Naive thymus-derived CD4-positive, alpha-beta T cell (primary cell): Measurements from ENCODE around the gene RINL. TPM values are rescaled to one million over a fixed set of nuclear protein-coding genes. Genes with fewer than 3 reads are reported as not detected.

ENCODE experiments used
- ATAC-seq: fragments of 150-1000 bp; cut with Tn5 transposase; 2 replicates; pipeline ENCODE4 v1.10.0; 2021; ENCODE audit warnings: mild to moderate bottlenecking, moderate library complexity
- CTCF ChIA-PET: fragments of 350-600 bp; sonication (Branson Sonifier 250); formaldehyde crosslinking; loops from one replicate; lab custom pipeline; 2021; ENCODE audit warnings: antibody characterized with exemption; lab: Charles Lee
- POLR2A ChIA-PET: fragments of 350-600 bp; sonication (Branson Sonifier 250); formaldehyde crosslinking; loops from one replicate; lab custom pipeline; 2021; ENCODE audit warnings: antibody characterized with exemption, inconsistent platforms; lab: Charles Lee
- DNase-seq, 9 donors: peaks; one replicate each; pipeline versions ENCODE4 v3.0.0 to v3.0.0-alpha.2; 2020 to 2022; ENCODE audit warnings: mixed read lengths in 1 of 9
- H3K27ac ChIP-seq: one replicate; pipeline ENCODE4 v1.7.0; 2013; ENCODE audit warnings: mild to moderate bottlenecking, low read depth, low read length, moderate library complexity
- H3K27me3 ChIP-seq, 2 donors: one replicate each; pipeline ENCODE4 v1.7.0; 2013; ENCODE audit warnings: low read length in 2 of 2, mild to moderate bottlenecking in 2 of 2, moderate library complexity in 2 of 2; ENCODE audit not compliant: control insufficient read depth in 2 of 2, insufficient read depth in 2 of 2
- H3K36me3 ChIP-seq, 3 experiments: 1 replicate in 2 of 3; 2 replicates in 1 of 3; pipeline ENCODE4 v1.7.0; 2013; ENCODE audit warnings: low read length in 3 of 3, mild to moderate bottlenecking in 3 of 3, moderate library complexity in 1 of 3; ENCODE audit not compliant: insufficient read depth in 3 of 3, control insufficient read depth in 2 of 3
- H3K4me1 ChIP-seq, 2 donors: one replicate each; pipeline ENCODE4 v1.7.0; 2013; ENCODE audit warnings: low read length in 2 of 2, mild to moderate bottlenecking in 2 of 2, moderate library complexity in 1 of 2; ENCODE audit not compliant: control insufficient read depth in 2 of 2, insufficient read depth in 2 of 2
- H3K4me3 ChIP-seq: 2 replicates; pipeline ENCODE4 v1.7.0; 2013; ENCODE audit warnings: mild to moderate bottlenecking, low read length
- H3K9me3 ChIP-seq, 3 experiments: 1 replicate in 2 of 3; 2 replicates in 1 of 3; pipeline ENCODE4 v1.7.0; 2013; ENCODE audit warnings: low read length in 3 of 3; ENCODE audit not compliant: control insufficient read depth in 2 of 3
- H3K27ac Mint-ChIP-seq, 9 donors: one replicate each; pipeline ENCODE4 v1.8.0; 2020 to 2022; ENCODE audit warnings: mixed read lengths in 9 of 9, mild to moderate bottlenecking in 8 of 9, moderate library complexity in 5 of 9, inconsistent platforms in 2 of 9
- H3K27me3 Mint-ChIP-seq, 5 donors: one replicate each; pipeline ENCODE4 v1.8.0; 2021 to 2022; ENCODE audit warnings: mixed read lengths in 5 of 5, mild to moderate bottlenecking in 1 of 5
- H3K36me3 Mint-ChIP-seq, 5 donors: one replicate each; pipeline ENCODE4 v1.8.0; 2020 to 2022; ENCODE audit warnings: mixed read lengths in 5 of 5, mild to moderate bottlenecking in 3 of 5, inconsistent platforms in 1 of 5
- H3K4me1 Mint-ChIP-seq, 7 donors: one replicate each; pipeline ENCODE4 v1.8.0; 2020 to 2022; ENCODE audit warnings: mixed read lengths in 7 of 7, mild to moderate bottlenecking in 3 of 7, inconsistent platforms in 1 of 7
- H3K4me3 Mint-ChIP-seq, 10 donors: one replicate each; pipeline ENCODE4 v1.8.0; 2020 to 2022; ENCODE audit warnings: mild to moderate bottlenecking in 10 of 10, mixed read lengths in 10 of 10, moderate library complexity in 6 of 10, inconsistent platforms in 2 of 10
- H3K9me3 Mint-ChIP-seq, 11 donors: one replicate each; pipeline ENCODE4 v1.8.0; 2020 to 2022; ENCODE audit warnings: mixed read lengths in 11 of 11, mild to moderate bottlenecking in 4 of 11, inconsistent platforms in 1 of 11, moderate library complexity in 1 of 11
- intact Hi-C, 2 donors: fragments of 100-400 bp; cut with micrococcal nuclease; formaldehyde crosslinking; loops; one replicate each; pipeline ENCODE4 v1.15.1; 2023
- polyA plus RNA-seq, 2 donors: library from polyadenylated mRNA; unstranded; fragments of 300-500 nt; fragmentation: Illumina TruSeq; gene quantifications; one replicate each; pipeline ENCODE4 v1.2.3, GENCODE V29; 2021
- total RNA-seq, 6 experiments: library from RNA in 5 of 6; stranded (reverse) in 5 of 6; gene quantifications; 1 replicate in 5 of 6; 2 replicates in 1 of 6; pipeline ENCODE4 v1.2.3 and lab custom pipeline; 2021 to 2026

The RINL gene
- total and polyA plus RNA-seq, 7 experiments from 2014 or later: 32.8 to 75.9 (median 49.5) TPM

- peak overlapping the region; percentile 77 for H3K27ac ChIP-seq
- CTCF ChIA-PET: interaction anchor here (2.1 to 3.2 kb wide), 3 partner anchors 17 to 59 kb away, joined by 6 to 20 read pairs (median 7); no protein-coding TSS in a partner anchor
- H3K27me3 Mint-ChIP-seq: no peaks in the 10 kb centered on the region
Observed at GRCh38 chr19:38870612-38871011, 7.5 kb downstream of the RINL start.

GRCh38 chr19:38869836-38870607, 8.1 kb downstream of the RINL start:
- peaks cover 0 to 14% (median 0%) of the 10 kb centered on the region in 3 experiments for H3K36me3 ChIP-seq
- H3K9me3 Mint-ChIP-seq: peaks cover 0 to 2% (median 0%) of the 10 kb centered on the region in 11 donors
- H3K9me3 ChIP-seq: no peaks in the 10 kb centered on the region
- DNase-seq: peak; percentile 90 to 96 (median 94)
- peak overlapping the region; percentile 84 to 94 (median 91) for H3K4me3 Mint-ChIP-seq
- H3K4me1 Mint-ChIP-seq: peaks cover 26 to 63% (median 41%) of the 10 kb centered on the region in 7 donors
- ChIA-PET CTCF (interaction anchor here (0.5 to 3.2 kb wide), 11 partner anchors 8 to 472 kb away, joined by 3 to 20 read pairs (median 5); partner anchors contain the start of genes MRPS12, RINL and SARS2), POLR2A (interaction anchor here (0.6 to 19.2 kb wide), 14 partner anchors 8 to 719 kb away, joined by 3 to 317 read pairs (median 4); partner anchors contain the start of genes ECH1, FAM98C, HNRNPL and MRPS12)
- H3K27ac Mint-ChIP-seq: peak overlapping the region; percentile 73 to 97 (median 88)
- H3K36me3 Mint-ChIP-seq: peaks cover 4 to 30% (median 6%) of the 10 kb centered on the region in 5 donors
- peaks cover 26 to 31% of the 10 kb centered on the region in 2 donors for H3K4me1 ChIP-seq
- peak overlapping the region; percentile 77 for H3K27ac ChIP-seq
- no peaks in the 10 kb centered on the region for H3K27me3 Mint-ChIP-seq
- H3K4me3 ChIP-seq: peak overlapping the region; percentile 85
- intact Hi-C loops: loop anchor here (1.0 to 5.0 kb wide), 13 partner anchors 8 to 467 kb away; partner anchors contain the start of genes ECH1 (in 2 of the 2), RINL (in 2 of the 2), FAM98C (in 1 of the 2) and NFKBIB (in 1 of the 2)
- peak; percentile 98 for ATAC-seq
- H3K27me3 ChIP-seq: no peaks in the 10 kb centered on the region

More at GRCh38 chr19:38870612-38871011, 7.5 kb downstream of the RINL start:
- DNase-seq (no peak), ATAC-seq (no peak)
- intact Hi-C loops: loop anchor here (1.0 to 5.0 kb wide), 6 partner anchors 8 to 467 kb away; partner anchors contain the start of genes RINL (in 2 of the 2), FAM98C (in 1 of the 2), NFKBIB (in 1 of the 2) and SIRT2 (in 1 of the 2)
- peaks cover 0 to 14% (median 0%) of the 10 kb centered on the region in 3 experiments for H3K36me3 ChIP-seq
- H3K9me3 ChIP-seq: no peaks in the 10 kb centered on the region
- peaks cover 4 to 27% (median 6%) of the 10 kb centered on the region in 5 donors for H3K36me3 Mint-ChIP-seq
- POLR2A ChIA-PET: interaction anchor here (0.6 to 19.2 kb wide), 9 partner anchors 8 to 720 kb away, joined by 3 to 317 read pairs (median 4); partner anchors contain the start of genes ECH1, HNRNPL, MRPS12 and PSMD8
- peak overlapping the region; percentile 73 to 93 (median 85) for H3K27ac Mint-ChIP-seq
- H3K9me3 Mint-ChIP-seq: no peaks in the 10 kb centered on the region
- peak overlapping the region; percentile 85 for H3K4me3 ChIP-seq
- H3K4me1 Mint-ChIP-seq: peaks cover 20 to 58% (median 36%) of the 10 kb centered on the region in 7 donors
- H3K27me3 ChIP-seq: no peaks in the 10 kb centered on the region
- peaks cover 20 to 25% of the 10 kb centered on the region in 2 donors for H3K4me1 ChIP-seq
- peak overlapping the region; percentile 71 to 94 (median 90) for H3K4me3 Mint-ChIP-seq

DNA sequence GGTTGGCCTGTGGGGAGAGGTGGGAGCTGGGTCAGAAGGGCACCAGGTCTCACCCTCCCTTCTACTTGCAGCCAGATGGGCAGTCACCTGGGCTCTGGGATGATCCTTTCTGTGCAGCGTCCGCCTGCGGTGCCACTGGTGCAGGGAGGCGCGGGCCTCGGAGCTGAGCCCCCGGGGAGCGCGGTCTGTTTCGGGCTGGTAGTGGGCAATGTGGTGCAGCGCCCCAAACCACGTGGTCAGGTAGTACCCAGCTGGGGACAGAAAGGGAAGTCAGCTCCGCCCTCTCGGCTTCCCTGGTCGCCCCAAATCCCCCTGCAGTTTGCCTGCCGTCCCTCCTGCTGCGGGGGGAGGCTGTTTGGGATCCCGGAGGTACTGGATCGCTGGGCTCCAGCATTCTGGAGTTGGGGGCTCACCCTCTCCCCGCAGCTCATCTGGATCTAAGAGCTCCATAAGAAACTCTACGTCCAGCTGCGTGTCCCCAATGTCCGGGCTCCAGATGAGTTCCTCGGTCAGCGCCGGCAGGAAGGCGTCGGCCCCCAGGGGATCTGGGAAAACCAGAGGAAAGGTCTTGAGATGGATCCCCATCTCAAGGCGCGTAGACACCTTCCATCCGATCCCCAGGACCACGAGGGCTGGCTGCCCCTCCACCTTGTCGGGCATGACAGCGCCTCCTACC, 8.8 kb downstream of the RINL start:
- ChIA-PET POLR2A (interaction anchor here (0.6 to 19.2 kb wide), 13 partner anchors 9 to 466 kb away, joined by 3 to 317 read pairs (median 5); partner anchors contain the start of genes ECH1, FAM98C, HNRNPL and MRPS12), CTCF (interaction anchor here (0.5 to 3.2 kb wide), 15 partner anchors 9 to 472 kb away, joined by 3 to 20 read pairs (median 4); partner anchors contain the start of genes MRPS12, RINL and SARS2)
- Histone ChIP-seq H3K36me3 (peaks cover 0 to 14% (median 0%) of the 10 kb centered on the region in 3 experiments), H3K4me1 (peaks cover 32 to 38% of the 10 kb centered on the region in 2 donors), H3K27me3 (no peaks in the 10 kb centered on the region), H3K27ac (peak overlapping the region; percentile 77), H3K9me3 (no peaks in the 10 kb centered on the region), H3K4me3 (peak overlapping the region; percentile 85)
- Mint-ChIP-seq H3K4me1 (peaks cover 33 to 71% (median 48%) of the 10 kb centered on the region in 7 donors), H3K4me3 (peak overlapping the region; percentile 84 to 94 (median 91)), H3K27me3 (no peaks in the 10 kb centered on the region), H3K36me3 (peaks cover 4 to 35% (median 6%) of the 10 kb centered on the region in 5 donors), H3K9me3 (peaks cover 0 to 2% (median 0%) of the 10 kb centered on the region in 11 donors), H3K27ac (peak overlapping the region; percentile 73 to 97 (median 88))
- intact Hi-C loops: loop anchor here (1.0 to 5.0 kb wide), 7 partner anchors 17 to 232 kb away; partner anchors contain the start of gene ECH1 (in 2 of the 2)
- peak; percentile 13 for ATAC-seq
- DNase-seq: peak in 1 of 9 donors; percentile 47

- peak overlapping the region; percentile 85 for H3K4me3 ChIP-seq
- intact Hi-C loops: loop anchor here (2.0 to 5.0 kb wide), 3 partner anchors 36 to 231 kb away; partner anchors contain the start of gene ECH1 (in 1 of the 2)
- H3K4me1 ChIP-seq: peaks cover 33 to 39% of the 10 kb centered on the region in 2 donors
- H3K27ac ChIP-seq: peak overlapping the region; percentile 77
- H3K4me3 Mint-ChIP-seq: peak overlapping the region; percentile 37 to 92 (median 87)
- H3K9me3 ChIP-seq: no peaks in the 10 kb centered on the region
- H3K36me3 Mint-ChIP-seq: peaks cover 4 to 31% (median 6%) of the 10 kb centered on the region in 5 donors
- H3K36me3 ChIP-seq: peaks cover 0 to 14% (median 0%) of the 10 kb centered on the region in 3 experiments
- ChIA-PET CTCF (interaction anchor here (0.8 to 3.2 kb wide), 11 partner anchors 8 to 471 kb away, joined by 3 to 20 read pairs (median 4); partner anchors contain the start of genes MRPS12, RINL and SARS2), POLR2A (interaction anchor here (0.9 to 19.2 kb wide), 9 partner anchors 8 to 466 kb away, joined by 3 to 317 read pairs (median 6); partner anchors contain the start of genes ECH1, FAM98C, HNRNPL and RINL)
- peaks cover 34 to 73% (median 50%) of the 10 kb centered on the region in 7 donors for H3K4me1 Mint-ChIP-seq
- peaks cover 0 to 2% (median 0%) of the 10 kb centered on the region in 11 donors for H3K9me3 Mint-ChIP-seq
- ATAC-seq: no peak
- no peaks in the 10 kb centered on the region for H3K27me3 Mint-ChIP-seq
- DNase-seq: no peak
- no peaks in the 10 kb centered on the region for H3K27me3 ChIP-seq
- peak overlapping the region in 8 of 9 donors; percentile 15 to 93 (median 79) for H3K27ac Mint-ChIP-seq
Observed at GRCh38 chr19:38868551-38868950, 9.5 kb downstream of the RINL start.

DNA sequence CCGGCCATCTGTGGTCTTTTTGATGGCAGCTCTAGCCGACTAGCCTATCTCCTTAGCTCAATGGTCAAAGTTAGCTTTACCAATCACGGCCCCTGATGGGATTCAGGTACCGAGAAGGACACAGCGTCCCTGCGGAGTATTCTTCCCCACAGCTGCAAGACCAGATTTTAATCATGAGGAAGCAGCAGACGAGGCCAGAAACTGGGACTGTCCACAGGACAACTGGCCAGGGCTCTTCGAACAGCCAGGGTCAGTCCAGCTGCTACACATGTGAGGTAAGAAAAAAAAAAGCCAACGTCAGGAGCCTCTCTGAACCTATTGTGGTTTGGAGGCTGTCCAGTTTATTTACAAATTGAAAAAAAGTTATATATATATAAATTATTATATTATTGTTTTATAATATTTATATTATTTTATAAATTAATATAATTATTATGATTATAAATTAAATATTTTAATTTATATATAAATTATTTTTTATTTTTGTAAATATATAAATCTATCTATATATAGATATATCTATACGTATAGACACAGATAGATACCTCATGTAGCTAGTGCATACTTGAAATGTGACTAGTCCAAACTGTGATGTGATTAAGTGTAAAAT, 10.8 kb downstream of the RINL start:
- Histone ChIP-seq H3K36me3 (peaks cover 0 to 14% (median 0%) of the 10 kb centered on the region in 3 experiments), H3K27ac (no peak overlapping the region), H3K4me1 (peaks cover 33 to 39% of the 10 kb centered on the region in 2 donors), H3K9me3 (no peaks in the 10 kb centered on the region), H3K27me3 (no peaks in the 10 kb centered on the region), H3K4me3 (no peak overlapping the region)
- Mint-ChIP-seq H3K9me3 (peaks cover 0 to 2% (median 0%) of the 10 kb centered on the region in 11 donors), H3K27me3 (no peaks in the 10 kb centered on the region), H3K36me3 (peaks cover 0 to 29% (median 0%) of the 10 kb centered on the region in 5 donors), H3K4me3 (no peak overlapping the region), H3K4me1 (peaks cover 34 to 76% (median 53%) of the 10 kb centered on the region in 7 donors), H3K27ac (peak overlapping the region in 1 of 9 donors; percentile 36)
- POLR2A ChIA-PET: interaction anchor here (0.6 to 19.2 kb wide), 6 partner anchors 9 to 110 kb away, joined by 3 to 317 read pairs (median 4); partner anchors contain the start of gene HNRNPL
- ATAC-seq (no peak), DNase-seq (no peak)
- CTCF ChIA-PET: interaction anchor here (0.8 to 1.4 kb wide), 3 partner anchors 10 to 20 kb away, joined by 4 to 7 read pairs (median 7); no protein-coding TSS in a partner anchor
- intact Hi-C loops: loop anchor here (5.0 kb wide), 2 partner anchors 35 to 230 kb away; partner anchors contain the start of gene ECH1 (in 1 of the 2)
